Panc1 (cell line): ENCODE results near the gene MTHFD1L.

Experiments used
- CTCF ChIP-seq: fragments of 450-650 bp; IDR thresholded peaks from 2 replicates; pipeline ENCODE4 v1.5.1; 2017; ENCODE audit warnings: mild to moderate bottlenecking
- POLR2AphosphoS5 ChIP-seq: IDR thresholded peaks from 2 replicates; pipeline ENCODE4 v1.6.1; 2012; ENCODE audit warnings: mild to moderate bottlenecking, low read depth, low read length, moderate library complexity

DNA sequence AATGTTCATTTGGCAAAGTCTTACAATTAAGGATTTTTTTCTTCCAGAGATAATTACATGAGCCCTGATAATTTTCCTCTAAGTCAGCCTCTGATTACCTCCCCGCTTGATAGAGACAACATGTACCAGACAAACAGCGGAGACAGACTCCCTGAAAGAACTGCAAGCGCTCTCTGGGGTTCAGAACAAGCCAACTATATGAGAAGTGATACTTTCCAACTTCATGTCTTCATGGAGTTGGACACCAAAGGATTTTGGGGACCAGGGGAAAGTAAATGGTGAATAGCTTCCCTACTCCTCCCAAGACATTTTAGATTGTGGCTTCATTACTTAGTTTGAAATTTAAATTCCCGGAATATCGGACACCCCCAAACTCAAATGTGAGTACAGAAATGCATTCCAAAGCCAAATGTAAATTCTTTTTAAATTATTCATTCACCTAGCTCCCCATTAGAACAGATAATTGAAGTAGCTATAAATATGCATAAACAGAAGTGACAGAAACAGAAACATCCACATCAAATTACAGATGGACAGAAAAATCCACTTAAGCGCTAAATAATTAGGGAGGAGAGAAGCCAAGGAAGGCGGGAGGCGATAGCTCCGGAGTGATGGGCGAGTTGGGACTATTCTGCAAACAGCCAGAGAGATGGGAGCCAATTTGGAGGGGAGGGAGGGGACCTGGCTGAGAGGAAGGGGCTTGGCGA is 244.5 kb downstream of the MTHFD1L start:
- no peak for TF ChIP-seq CTCF
- no peak for TF ChIP-seq POLR2AphosphoS5
